A172 (cell line): ENCODE results near the gene ACOT12. TPM values are rescaled to one million over a fixed set of nuclear protein-coding genes. Genes with fewer than 3 reads are reported as not detected.
"Not testable (repeated sequence)": the region's sequence is repeated elsewhere in the genome, so short reads cannot be mapped to it uniquely, and the experiment has no call there.

ENCODE experiments used
- DNase-seq: peaks from one replicate; pipeline ENCODE4 v3.0.0-alpha.2; 2015; ENCODE audit warnings: low spot score
- total RNA-seq: library from RNA; depleted of rRNA; stranded (reverse); fragments of >200 nt; shearing (Covaris generic); gene quantifications from 2 replicates; pipeline ENCODE4 v1.2.3, GENCODE V29; 2014; rRNA removed

The ACOT12 gene
- not detected in 2 replicates for total RNA-seq

DNA sequence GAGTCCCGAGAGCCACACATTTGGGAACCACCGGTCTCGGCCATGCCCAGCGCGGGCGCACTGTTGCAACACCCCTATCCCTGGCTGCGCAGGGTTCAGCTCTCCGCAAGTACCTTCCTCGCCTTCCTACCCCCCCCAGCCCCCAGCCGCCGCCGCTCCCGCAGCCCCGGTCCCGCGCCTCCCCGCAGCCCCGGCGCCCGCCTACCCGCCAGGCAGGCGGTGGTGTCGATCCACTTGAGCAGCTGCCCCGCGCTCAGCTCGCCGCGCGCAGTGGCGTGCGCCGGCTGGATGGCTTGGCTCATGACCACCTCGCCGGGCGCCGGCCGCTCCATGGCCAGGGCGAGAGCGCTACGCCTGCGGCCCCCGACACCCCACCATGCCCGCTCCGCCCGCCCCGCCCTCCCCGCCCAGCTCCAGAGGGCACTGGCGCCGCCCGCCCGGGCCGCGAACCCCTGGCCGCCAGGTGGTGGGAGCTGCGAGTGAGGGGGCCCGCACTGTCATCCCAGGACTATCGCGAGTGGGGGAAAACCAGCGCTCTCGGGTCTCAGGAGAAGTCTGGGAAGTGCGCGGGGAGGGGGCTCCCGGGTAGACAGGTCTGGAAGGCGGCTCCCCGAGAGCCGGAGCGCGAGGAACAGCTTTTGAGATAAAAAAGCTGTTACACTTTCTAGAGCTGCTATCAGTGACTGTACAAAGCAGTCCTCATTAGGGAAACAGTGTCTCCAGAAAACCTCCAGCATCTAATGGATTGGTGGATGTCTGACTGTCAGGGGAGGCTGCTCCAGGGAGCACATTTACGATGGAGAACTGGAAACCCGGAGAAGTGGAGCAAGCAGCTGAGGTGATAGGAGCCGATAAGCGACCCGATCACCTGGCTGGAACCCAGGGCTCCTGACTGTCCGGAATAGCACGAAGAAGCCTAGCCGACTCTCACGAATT is at the start of gene ACOT12:
Gene ACOT12, minus strand, starts transcription at position 352 of the 936 bp plus-strand sequence. Its CDS starts 20 bp downstream, at position 332.
- DNase-seq = no peak

DNA sequence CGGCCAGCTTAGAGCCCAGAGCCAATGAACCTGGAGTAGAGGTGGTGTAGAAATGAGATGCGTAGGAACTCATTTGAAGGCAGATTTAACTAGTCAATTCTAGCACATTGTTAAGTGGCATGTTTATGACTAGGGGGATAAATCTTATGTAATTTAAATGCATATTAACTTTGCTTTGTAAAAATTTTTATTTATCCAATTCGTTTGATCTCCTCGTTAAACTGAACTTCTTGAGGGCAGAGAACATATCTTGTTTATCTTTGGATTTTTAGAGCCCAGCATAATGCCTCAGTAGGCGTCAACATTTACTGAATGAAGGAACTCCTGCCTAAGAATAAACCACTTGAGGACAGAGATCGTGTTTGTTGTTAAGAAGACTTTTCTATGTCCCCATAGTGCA is 41.1 kb upstream of the ACOT12 start:
- DNase-seq = no peak

DNA sequence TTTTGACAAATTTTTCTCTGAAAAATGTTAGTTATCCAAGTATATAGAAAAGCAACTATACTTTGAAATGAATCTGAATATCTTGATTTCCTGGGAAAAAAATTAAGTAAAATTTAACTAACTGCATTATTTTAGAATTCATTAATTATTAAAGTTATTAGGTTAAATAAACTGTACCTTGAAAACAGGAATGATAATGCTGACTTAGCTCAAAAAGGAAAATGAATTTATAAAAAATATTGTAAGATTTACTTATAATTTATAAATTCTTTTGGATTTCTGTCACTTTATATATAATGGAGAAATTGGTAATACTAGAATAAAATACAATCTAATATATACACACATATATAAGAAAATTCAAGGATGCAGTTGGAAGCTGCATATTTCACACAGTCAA is 36.1 kb upstream of the ACOT12 start:
- no peak for DNase-seq

DNA sequence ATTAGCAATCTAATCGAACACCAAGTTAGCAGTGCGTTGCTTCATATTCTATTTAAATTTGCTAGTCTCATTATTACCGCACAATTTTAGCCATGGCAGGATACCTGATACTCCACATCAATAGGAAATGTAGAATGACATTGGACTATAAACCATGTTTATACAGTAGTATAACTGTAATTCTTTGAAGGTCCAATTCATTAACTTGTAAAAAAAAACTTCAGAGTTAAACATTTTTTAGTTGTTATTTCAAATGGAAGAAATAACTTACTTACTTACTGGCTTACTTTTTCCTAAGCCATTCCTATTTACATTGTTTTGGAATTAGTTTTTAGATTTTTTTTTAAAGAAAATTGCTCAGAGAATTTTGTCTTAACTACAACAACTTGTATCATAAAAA is 35.4 kb upstream of the ACOT12 start:
- DNase-seq = no peak

DNA sequence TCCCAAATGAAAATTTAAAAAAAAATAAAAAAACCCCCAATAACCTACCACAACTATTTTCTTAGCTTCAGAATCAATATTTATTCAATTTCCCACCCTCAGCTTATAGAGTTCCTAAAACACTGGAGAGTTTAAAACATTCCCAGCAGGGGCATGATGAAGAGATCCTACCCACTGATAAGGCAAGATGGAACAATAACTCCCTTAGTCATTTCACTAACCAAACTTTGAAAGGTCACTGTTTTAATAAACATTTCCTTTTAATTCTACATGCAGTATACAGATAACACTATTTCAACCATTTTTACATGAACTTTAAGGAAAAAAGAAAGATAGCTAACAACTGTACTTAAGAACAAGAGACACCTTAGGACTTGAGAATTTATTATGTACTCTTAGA is 34.9 kb upstream of the ACOT12 start:
- peak; percentile 27 for DNase-seq

DNA sequence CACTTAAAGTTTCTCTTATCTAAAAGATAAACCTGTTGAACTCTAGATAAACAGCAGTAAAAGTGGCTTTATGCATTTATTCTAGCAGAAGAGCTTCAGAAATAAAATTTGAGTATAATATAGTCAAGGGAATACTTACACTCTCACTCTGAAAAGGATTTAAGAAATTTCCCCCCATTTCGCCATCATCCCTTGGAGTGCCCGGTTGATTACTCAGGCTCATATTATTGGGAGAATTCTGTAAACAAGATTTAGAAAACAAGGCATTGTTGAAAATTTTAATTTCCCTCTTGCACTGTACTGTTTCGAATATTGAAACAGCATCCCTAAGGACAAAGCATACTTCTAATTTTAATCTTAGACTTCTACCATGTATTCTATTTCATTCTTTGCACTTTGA is 34.5 kb upstream of the ACOT12 start:
- no peak for DNase-seq

DNA sequence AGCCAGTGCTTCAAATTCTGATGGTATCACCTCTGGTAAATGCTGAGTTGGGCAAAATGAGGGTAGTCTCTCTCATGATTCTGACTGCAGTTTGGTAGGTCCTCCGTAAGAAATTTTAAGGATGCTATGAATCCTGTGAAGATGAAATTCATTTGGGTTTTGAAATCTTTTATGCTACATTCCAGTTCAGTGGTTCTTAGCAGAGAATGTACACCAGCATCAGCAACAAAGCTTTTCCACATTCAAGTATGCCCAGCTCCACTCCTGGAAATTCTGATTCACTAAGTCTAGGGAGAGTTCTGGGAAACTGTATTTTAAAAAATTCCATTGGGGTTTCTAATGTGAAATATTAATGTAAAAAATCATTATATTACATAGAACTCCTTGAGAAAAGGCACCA is 33.6 kb upstream of the ACOT12 start:
- DNase-seq = no peak

DNA sequence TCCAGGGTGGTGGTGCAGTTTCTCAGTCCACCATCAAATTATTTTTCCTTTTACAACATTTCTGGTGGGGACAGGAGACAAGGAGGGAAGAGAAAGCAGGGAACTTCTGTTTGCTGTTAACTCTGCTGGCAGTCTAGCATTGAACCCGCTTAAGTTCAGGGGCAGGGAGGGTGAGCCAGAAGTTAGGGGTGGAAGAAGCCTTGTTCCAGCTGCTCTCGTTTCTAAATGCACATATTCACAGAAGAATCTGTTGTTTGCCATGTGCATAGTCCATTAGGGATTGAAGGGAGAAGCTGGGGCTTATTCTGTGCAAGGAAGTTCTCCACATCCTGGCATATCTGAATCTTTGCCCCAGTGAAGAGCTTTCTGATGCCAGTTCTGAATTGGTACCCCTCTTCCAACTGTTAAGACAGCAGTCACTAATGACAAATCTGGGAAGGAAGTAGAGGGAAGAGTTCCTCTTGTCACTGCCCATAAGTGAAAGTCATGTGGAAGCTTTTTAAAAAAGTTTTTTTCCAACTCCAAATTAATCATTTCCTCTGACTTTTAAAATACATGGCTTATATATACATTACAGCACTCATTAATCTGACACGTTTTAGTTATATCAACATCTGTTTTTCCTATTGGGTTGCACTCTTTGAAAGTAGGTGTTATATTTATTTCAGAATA is 32.6 kb upstream of the ACOT12 start:
- no peak for DNase-seq

DNA sequence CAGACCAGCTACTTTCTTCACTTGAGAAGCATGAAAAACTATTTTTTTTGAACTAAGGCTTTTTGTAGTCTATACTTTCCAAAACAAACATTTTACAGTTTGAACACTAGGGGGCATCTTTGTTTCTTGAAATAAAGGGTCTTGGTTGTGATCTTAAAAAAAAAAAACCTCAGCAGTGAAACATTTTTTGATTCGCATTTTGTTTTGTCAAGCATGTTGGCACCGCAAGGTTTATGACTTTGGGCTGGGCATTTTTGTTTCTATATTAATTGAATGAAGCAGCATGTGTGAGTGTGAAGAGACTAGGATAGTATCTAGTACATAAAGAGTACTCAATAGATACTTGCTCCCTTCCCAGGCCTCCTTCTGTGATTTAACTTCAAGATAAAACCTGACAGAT is 31.6 kb upstream of the ACOT12 start:
- peak; percentile 45 for DNase-seq

DNA sequence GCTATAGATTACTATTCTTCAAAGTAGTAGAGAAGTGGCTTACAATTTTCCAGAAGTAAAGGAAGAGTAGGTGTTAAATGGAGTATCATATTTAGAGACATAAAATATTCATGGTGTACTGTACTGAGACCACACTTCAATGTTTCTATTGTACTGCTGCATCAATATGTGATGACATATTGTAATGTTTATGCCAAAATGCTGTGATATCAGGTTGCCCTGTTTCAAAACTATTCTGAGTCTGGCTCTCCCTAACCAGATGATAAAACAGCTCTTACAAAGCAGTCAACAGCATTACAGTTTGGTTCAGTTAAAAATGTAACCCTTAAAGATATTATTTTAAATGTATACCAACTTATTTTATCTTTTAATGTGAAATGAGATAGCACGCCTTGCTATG is 30.8 kb upstream of the ACOT12 start:
- no peak for DNase-seq

DNA sequence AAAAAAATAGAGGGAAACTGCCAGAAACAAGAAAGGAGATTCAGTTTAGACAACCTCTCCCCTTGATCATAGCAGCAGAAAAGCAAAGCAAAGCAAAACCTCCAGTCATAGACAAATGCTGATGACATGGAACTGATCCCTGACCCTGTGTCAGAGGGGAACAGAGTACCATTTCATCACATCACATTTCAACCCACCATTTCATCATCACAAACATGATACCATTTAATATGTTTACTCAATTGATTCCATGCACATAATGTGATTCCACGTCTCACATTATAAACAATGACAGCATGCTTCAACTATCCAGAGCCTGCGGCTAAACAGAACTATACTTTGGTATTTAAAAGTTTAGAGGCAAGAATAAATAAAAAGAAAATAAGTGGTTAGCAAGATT is 28.7 kb upstream of the ACOT12 start:
- peak; percentile 4 for DNase-seq

DNA sequence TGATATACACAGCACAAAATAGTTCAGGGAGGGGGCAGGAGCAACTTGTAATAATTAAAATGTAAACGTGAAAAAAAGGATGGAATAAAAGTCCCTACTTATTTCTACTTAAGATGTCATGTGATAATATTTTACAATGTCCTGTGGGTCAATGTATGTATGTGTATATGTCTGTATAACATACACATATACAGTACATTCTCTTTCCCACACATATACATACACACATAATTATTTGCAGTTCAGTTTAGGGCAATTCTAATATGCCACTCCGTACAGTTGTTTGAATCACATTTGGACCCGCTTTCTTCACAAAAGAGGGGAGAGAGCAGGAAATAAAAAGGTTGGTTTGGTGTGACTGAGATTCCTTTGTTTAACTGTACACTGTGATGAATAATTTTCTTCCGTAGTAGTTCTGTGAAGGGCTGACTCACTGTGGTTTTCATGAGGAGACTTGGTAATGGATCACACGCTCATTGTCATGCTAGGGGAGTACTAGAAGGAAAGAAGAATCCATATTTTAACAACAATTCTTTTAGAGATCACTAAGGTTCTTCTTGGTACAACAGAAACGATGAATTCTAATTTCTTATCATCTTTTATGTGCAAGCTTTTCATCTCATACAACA is 26.2 kb upstream of the ACOT12 start:
- DNase-seq = peak; percentile 94

DNA sequence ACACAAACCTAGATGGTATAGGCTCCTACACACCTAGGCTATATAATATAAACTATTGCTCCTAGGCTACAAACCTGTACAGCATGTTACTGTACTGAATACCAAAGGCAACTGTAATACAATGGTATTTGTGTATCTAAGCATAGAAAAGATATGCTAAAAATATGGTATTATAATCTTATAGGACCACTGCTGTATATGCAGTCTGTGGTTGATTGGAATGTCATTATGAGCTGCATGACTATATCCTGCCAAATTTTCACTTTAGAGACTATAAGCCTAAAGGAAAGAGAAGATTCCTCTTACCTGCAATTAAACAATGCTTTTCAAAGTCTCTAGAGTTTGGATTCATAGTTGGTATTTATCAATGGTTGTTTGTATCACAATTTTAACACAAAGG is 24.7 kb upstream of the ACOT12 start:
- DNase-seq = no peak

DNA sequence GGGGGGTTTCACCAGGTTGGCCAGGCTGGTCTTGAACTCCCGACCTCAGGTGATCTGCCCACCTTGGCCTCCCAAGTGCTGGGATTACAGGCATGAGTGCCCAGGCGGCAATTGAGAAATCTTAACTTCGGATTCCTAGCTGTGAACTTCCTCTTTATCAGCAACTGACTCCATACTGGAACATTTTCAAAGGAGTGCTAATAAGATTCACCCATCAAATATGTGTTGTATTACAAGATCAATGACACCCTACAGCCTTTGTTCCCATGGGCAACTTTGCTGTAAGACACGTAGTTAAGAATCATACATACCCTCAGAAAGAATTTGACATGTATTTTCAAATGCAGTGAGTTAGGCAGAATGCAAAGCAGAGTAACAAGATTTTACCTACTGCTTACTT is 23.1 kb upstream of the ACOT12 start:
- DNase-seq = no peak

DNA sequence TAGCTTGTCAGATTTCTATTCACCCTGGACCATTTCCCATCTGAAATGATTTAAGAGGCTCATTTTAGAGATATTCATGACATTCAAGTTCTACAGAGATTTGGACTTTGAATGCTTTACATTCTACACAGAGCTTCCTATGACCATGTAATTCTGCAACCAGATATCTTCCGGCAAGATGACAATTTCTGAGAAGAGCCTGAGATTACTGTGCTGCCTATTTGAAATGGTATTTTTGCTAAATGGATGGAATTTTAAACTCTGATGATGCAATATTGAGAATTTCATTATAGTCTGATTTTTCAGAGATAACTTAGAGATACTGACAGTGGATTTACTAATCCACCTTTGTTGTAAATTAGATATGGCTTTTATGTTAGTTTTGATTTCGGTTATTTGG is 16.0 kb upstream of the ACOT12 start:
- no peak for DNase-seq

DNA sequence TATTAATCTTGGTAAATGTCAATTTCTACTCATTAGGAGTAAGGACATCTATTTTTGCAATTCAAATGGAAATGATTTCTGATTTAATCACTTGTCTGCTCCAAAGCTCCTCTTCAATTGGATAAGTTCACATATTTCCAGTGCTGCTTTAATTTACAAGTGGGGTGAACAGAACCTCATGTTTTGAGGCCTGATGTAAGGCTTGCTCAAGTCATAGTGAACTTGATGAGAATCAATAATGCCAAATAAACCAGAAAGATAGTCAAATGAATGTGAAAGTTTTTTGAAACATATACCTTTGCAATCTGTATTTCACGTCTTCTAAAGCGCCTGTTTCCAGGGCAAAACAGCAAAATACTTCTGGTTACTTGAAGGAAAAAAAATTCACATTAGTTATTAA is 15.4 kb upstream of the ACOT12 start:
- no peak for DNase-seq

DNA sequence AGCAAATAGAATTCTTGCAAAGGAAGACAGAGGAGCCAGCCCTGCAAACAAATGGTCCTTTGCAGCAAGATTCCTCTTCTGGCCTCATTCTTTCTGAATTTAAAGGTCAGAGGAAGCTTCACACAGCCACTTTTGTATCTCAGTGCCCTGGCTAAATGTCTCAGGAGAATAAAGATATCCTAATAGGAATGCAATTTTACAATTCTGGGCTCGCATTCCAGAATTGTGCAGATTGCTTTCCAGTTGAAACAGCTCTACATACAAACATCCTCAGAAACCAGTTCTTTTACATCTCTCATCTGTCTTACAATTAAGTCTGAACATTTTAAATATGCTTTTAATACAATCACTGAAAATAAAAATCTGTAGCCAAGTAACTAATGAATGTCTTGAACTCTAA is 14.6 kb upstream of the ACOT12 start:
- DNase-seq = no peak

DNA sequence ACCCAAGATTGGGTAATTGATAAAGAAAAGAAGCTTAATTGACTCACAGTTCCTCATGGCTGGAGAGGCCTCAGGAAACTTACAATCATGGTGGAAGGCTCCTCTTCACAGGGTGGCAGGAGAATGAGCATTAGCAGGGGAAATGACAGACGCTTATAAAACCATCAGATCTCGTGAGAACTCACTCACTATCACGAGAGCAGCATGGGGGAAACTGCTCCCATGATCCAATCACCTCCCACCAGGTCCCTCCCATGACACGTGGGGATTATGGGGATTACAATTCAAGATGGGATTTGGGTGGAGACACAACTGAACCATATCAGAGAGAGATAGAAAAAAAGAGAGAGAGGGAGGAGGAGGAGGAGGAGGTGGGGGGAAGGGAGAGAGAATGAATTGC is 13.9 kb upstream of the ACOT12 start:
- not testable (repeated sequence) for DNase-seq

DNA sequence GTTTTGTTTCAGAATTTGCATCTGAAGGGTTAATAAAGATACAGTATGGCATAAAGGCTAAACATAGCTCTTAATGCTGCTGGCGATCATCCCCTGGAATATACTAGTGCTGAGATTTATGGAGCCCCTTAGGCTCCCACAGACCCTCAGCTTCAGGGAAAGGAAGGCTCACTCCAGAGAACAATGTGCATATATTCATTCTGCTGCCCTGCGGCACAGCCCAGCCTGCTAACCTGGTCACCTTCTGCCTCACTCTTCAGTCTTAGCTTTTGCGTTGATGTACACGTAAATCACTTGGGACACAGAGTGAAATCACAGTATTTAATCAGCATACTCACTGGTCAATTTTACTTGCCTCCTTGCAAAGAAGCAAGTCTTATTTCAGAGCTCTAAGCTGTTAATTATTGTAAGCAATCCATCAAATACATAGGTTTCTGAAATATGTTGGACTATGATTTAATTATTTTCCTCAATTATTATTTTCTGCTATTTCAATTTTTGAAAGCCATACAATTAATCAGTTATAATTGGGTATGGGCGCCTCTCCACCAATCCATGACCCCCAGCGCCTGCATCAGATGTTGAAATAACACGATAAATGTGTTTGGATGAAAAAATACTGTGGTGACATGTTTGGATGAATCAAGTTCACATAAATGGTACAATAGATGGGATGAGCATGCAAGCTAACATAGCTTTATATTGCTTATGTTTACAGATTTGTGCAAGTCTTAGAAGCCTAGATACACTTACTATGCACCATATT is 11.4 kb upstream of the ACOT12 start:
- no peak for DNase-seq

DNA sequence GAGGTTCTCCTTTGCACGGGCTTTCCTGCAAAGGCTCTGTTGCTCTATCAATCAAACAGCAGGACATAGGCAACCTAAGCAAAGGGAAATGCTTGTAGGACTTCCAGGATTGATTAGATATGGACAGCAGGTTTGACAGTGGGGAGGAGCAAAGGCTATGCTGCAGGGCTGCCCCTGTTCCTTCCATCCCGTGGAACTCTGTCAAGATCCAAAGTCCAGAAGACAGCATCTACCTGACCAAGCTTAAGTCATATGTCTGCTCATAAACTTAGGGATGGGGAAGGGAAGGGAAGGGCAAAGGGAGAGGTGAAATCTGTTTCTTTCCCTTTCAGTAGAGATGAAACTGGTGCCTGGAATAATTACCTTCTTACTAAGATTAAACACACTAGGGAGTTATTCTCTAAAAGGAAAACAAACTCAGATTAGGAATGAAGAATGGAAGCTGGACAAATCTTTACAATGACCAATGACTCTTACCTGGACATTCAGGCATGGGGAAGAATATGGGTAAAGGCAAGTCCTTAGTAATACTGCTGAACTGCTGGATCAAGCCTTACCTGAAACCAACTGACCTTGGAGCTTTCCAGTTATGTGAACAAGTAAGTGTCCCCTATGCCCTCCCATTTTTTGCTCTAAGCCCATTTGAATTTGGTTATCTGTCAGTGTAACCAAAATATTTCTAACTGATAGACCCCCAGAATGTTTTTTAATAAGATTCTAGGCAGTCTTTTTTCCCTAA is 8.4 kb upstream of the ACOT12 start:
- DNase-seq = no peak

DNA sequence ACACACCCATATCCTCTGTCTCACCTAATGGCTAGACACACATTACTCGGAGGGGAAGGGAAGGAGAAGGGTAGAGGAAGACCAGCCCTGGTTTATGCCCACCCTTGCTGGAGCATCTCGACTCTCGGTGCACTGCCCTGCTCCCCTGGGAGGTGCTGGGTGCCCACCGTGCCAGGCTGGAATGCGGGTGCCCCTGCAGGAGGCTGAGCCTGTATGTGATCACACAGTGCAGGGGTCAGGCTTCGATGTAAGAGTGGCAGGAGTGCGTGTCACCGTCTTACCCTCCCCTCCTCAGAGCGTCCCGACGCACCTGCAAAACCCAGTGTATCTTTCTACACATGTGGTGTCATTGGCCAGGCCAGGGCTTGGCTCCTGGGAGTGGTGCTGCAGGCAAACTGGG is 7.3 kb upstream of the ACOT12 start:
- DNase-seq = no peak
